Heart left ventricle (tissue), 13 donors: ENCODE data around the gene PCED1B.

Experiments used
- POLR2A ChIP-seq, 2 donors: fragments of 450-650 bp; IDR thresholded peaks; one replicate each; pipeline ENCODE4 v1.6.1; 2017; ENCODE audit warnings: antibody characterized with exemption in 2 of 2, mild to moderate bottlenecking in 2 of 2, moderate library complexity in 2 of 2
- TF ChIP-seq, protein P1 (sequence below), 12 donors: fragments of 200-600 bp; sonication (generic) in 4 of 12; IDR thresholded peaks; one replicate each; pipeline versions ENCODE4 v1.5.0 to v1.8.0; 2018 to 2022; ENCODE audit warnings: antibody characterized with exemption in 12 of 12, mild to moderate bottlenecking in 5 of 12
- donor health status: ischemic (EF 13 %, LVEDD 7.1; RV severe dilation, severe dysfunction).
- donor health status: DM: no; HTN: yes; CAD: no.
- donor health status: DM: no; HTN: no; CAD: no.
- donor health status: ischemic (EF 25% LVEDD 6.9; RV normal size, moderate dysfunction).
- donor health status: ischemic (EF 25% LVEDD 5.7; RV mildly dilated, moderate dysfunction).
- donor health status: ischemic (EF 35%, LVEDD 5.7; RV mildly dilated, moderate dysfunction).
- donor health status: nonischemic (EF 11% LVEDD 7.7; RV severe dilation, severe dysfunction).
- donor health status: DM: yes; HTN: yes; CAD: no.
- donor health status: PGD.
- donor health status: ischemic (EF 29% LVEDD 5.4; RV normal size, mild dysfunction).
- donor health status: nonischemic (EF 23%, LVEDD 6.1; RV moderate dilation, normal function).

DNA sequence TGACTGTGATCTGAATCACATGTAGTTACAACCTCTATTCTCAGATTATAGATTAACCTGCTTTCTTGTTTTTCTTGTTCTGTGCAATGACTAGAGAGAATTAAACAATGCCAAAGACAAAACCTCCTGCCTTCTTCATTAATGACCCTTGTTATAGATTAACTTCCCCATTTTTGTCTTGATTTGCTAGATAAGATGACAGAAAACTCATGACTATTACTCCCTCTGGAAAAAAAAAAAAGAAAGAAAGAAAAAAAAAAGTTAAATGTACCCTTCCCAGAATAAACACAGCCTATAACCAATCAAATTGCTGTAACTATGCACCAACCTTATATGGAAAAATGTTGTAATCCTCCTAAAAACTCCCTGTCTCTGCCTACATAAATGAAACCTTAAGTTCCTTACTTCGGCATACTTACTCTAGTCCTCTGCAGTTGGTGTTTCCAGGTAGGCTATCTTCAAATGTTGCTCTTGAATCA is 41.1 kb upstream of the PCED1B start:
- TF ChIP-seq, protein P1, sequence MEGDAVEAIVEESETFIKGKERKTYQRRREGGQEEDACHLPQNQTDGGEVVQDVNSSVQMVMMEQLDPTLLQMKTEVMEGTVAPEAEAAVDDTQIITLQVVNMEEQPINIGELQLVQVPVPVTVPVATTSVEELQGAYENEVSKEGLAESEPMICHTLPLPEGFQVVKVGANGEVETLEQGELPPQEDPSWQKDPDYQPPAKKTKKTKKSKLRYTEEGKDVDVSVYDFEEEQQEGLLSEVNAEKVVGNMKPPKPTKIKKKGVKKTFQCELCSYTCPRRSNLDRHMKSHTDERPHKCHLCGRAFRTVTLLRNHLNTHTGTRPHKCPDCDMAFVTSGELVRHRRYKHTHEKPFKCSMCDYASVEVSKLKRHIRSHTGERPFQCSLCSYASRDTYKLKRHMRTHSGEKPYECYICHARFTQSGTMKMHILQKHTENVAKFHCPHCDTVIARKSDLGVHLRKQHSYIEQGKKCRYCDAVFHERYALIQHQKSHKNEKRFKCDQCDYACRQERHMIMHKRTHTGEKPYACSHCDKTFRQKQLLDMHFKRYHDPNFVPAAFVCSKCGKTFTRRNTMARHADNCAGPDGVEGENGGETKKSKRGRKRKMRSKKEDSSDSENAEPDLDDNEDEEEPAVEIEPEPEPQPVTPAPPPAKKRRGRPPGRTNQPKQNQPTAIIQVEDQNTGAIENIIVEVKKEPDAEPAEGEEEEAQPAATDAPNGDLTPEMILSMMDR (IDR thresholded peaks at IDR 0.05) = no peak
- no peak for TF ChIP-seq POLR2A (IDR thresholded peaks at IDR 0.05)
